Upper lobe of left lung (tissue), 4 donors: ENCODE results near the gene ANKS1B.

Experiments used
- CTCF ChIP-seq, 6 experiments: fragments of 450-650 bp in 4 of 6; fragments of 200-600 bp in 2 of 6; sonication (generic) in 2 of 6; IDR thresholded peaks; one replicate each; pipeline ENCODE4 v1.5.1; 2016 to 2019; ENCODE audit warnings: antibody characterized with exemption in 6 of 6
- EP300 ChIP-seq, 4 donors: sonication (generic); formaldehyde crosslinking; IDR thresholded peaks; one replicate each; pipeline ENCODE4 v1.5.1; 2017; ENCODE audit warnings: antibody characterized with exemption in 4 of 4, control low read depth in 2 of 4
- POLR2A ChIP-seq, 4 donors: fragments of 450-650 bp; IDR thresholded peaks; one replicate each; pipeline ENCODE4 v1.5.1; 2016 to 2017; ENCODE audit warnings: antibody characterized with exemption in 4 of 4, mild to moderate bottlenecking in 2 of 4

- TF ChIP-seq CTCF (IDR thresholded peaks at IDR 0.05) (no peak), EP300 (IDR thresholded peaks at IDR 0.05) (no peak), POLR2A (IDR thresholded peaks at IDR 0.05) (no peak)
Observed at GRCh38 chr12:99433155-99433554, 551.6 kb downstream of the ANKS1B start.
